GM12878 (cell line): ENCODE results near the gene ADSS1. TPM values are rescaled to one million over a fixed set of nuclear protein-coding genes. Genes with fewer than 3 reads are reported as not detected.

Source experiments
- ATAC-seq: fragments of 200-7000 bp; cut with Tn5 transposase; 3 replicates; pipeline ENCODE4 v1.9.1; 2020; ENCODE audit warnings: mild to moderate bottlenecking, moderate library complexity
- BruUV-seq: library from RNA; stranded (reverse); fragments of 400-500 nt; replicated peaks from 2 replicates; lab custom pipeline; 2021; lab: Mats Ljungman, UMichigan
- CTCF ChIA-PET: fragments of 300-600 bp; sonication (Branson Sonifier 250); formaldehyde crosslinking; extraction: SDS; loops from one replicate; lab custom pipeline; 2021; ENCODE audit warnings: inconsistent platforms; lab: Yijun Ruan, JAX
- POLR2A ChIA-PET: fragments of 350-600 bp; formaldehyde crosslinking; extraction: SDS; loops from one replicate; lab custom pipeline; 2021; ENCODE audit warnings: inconsistent platforms; lab: Charles Lee
- RAD21 ChIA-PET: fragments of 300-600 bp; sonication (Branson Sonifier 250); formaldehyde crosslinking; loops from one replicate; lab custom pipeline; 2023; ENCODE audit warnings: antibody characterized with exemption; ENCODE audit not compliant: unreplicated experiment; lab: Charles Lee
- SMC1A ChIA-PET: fragments of 300-600 bp; sonication (Branson Sonifier 250); formaldehyde crosslinking; loops from one replicate; lab custom pipeline; 2023; ENCODE audit not compliant: unreplicated experiment, uncharacterized antibody; lab: Charles Lee
- DNase-seq: peaks from one replicate; pipeline ENCODE4 v3.0.0-alpha.2; 2011; ENCODE audit warnings: low read depth, low spot score
- FAIRE-seq: peaks from 3 replicates; lab custom pipeline; 2011; peaks lifted over from hg19 to GRCh38; lab: Jason Lieb, UNC
- H2AFZ ChIP-seq: 2 replicates; pipeline ENCODE4 v1.6.0; 2011; ENCODE audit warnings: low read depth, low read length, control low read depth; ENCODE audit not compliant: control insufficient read depth
- H3K27ac ChIP-seq: 2 replicates; pipeline ENCODE4 v1.5.1; 2011; ENCODE audit warnings: control low read depth; ENCODE audit not compliant: control insufficient read depth, insufficient read depth
- H3K27me3 ChIP-seq, 2 experiments: replicated peaks in 1 of 2; 2 replicates each; pipeline versions ENCODE4 v1.6.0 to v1.6.1; 2011; ENCODE audit warnings: low read length in 1 of 2; ENCODE audit not compliant: control insufficient read depth in 2 of 2, insufficient read depth in 2 of 2
- H3K36me3 ChIP-seq, 2 experiments: 2 replicates each; pipeline ENCODE4 v1.5.1; 2011; ENCODE audit warnings: low read length in 1 of 2; ENCODE audit not compliant: control insufficient read depth in 2 of 2, insufficient read depth in 2 of 2
- H3K4me1 ChIP-seq: 2 replicates; pipeline ENCODE4 v1.6.1; 2011; ENCODE audit warnings: mild to moderate bottlenecking, low read length, moderate library complexity, mixed read lengths; ENCODE audit not compliant: control insufficient read depth, insufficient read depth
- H3K4me2 ChIP-seq: 2 replicates; pipeline ENCODE4 v1.6.0; 2011; ENCODE audit warnings: control low read depth; ENCODE audit not compliant: control insufficient read depth, insufficient read depth
- H3K4me3 ChIP-seq: fragments of 200-600 bp; sonication (generic); 2 replicates; pipeline ENCODE4 v1.5.1; 2016
- H3K79me2 ChIP-seq: 2 replicates; pipeline ENCODE4 v1.6.0; 2011; ENCODE audit warnings: low read length; ENCODE audit not compliant: control insufficient read depth, insufficient read depth
- H3K9ac ChIP-seq: 2 replicates; pipeline ENCODE4 v1.8.0; 2011; ENCODE audit warnings: low read length, control low read depth, mixed read lengths; ENCODE audit not compliant: control insufficient read depth, insufficient read depth
- H3K9me3 ChIP-seq: replicated peaks from 3 replicates; pipeline ENCODE4 v1.5.1; 2011; ENCODE audit warnings: mild to moderate bottlenecking, low read length; ENCODE audit not compliant: control insufficient read depth, insufficient read depth
- H4K20me1 ChIP-seq: 2 replicates; pipeline ENCODE4 v1.6.0; 2011; ENCODE audit not compliant: control insufficient read depth, insufficient read depth
- NKRF ChIP-seq: fragments of 450-650 bp; conservative IDR thresholded peaks from 2 replicates; pipeline ENCODE4 v1.6.1; 2017; ENCODE audit warnings: mild to moderate bottlenecking, moderate library complexity
- PAX8 ChIP-seq: fragments of 450-650 bp; IDR thresholded peaks from 2 replicates; pipeline ENCODE4 v1.6.1; 2017; ENCODE audit warnings: mild to moderate bottlenecking, moderate library complexity
- ZNF592 ChIP-seq: fragments of 450-650 bp; IDR thresholded peaks from 2 replicates; pipeline ENCODE4 v1.6.1; 2017; ENCODE audit warnings: mild to moderate bottlenecking, moderate library complexity
- WGBS: methylation state at CpG from one replicate; pipeline ENCODE4 v1.1.6; 2016; ENCODE audit warnings: low lambda C conversion rate; ENCODE audit not compliant: insufficient replicate concordance, insufficient coverage; ENCODE audit errors: missing lambda C conversion rate; 5-methylcytosine and 5-hydroxymethylcytosine counted together
- in situ Hi-C: fragments of 300-500 bp; cut with MboI; formaldehyde crosslinking; loops from 9 replicates; pipeline ENCODE4 v1.14.3; 2018; ENCODE audit warnings: mixed read lengths
- intact Hi-C: fragments of 100-400 bp; cut with micrococcal nuclease; formaldehyde crosslinking; loops from one replicate; pipeline ENCODE4 v1.14.2; 2022; ENCODE audit not compliant: unreplicated experiment
- polyA plus RNA-seq, 11 experiments: library from polyadenylated mRNA; depleted of rRNA in 4 of 11; unstranded in 6 of 11; stranded (reverse) in 5 of 11; fragments of >200 nt; fragmentation: Nextera tagmentation in 4 of 11; fragmentation: Illumina TruSeq in 1 of 11; extraction: Ambion mirVana in 4 of 11; extraction: Trizol in 1 of 11; gene quantifications; 1 replicate in 1 of 11; 2 replicates in 10 of 11; pipeline versions ENCODE4 v1.2.1 to v1.2.3, GENCODE V29; 2011 to 2016; ENCODE audit warnings: inconsistent platforms in 2 of 11, missing spikeins in 2 of 11, low read depth in 1 of 11
- total RNA-seq, 4 experiments: library from RNA; depleted of rRNA in 3 of 4; stranded (reverse); fragments of >200 nt in 3 of 4; fragmentation: Illumina TruSeq in 1 of 4; extraction: Trizol in 1 of 4; gene quantifications; 2 replicates each; pipeline versions ENCODE4 v1.2.1 to v1.2.3, GENCODE V29; 2013 to 2021

ADSS1 gene
- total and polyA plus RNA-seq, 10 of the 15 experiments (the other 5 are each of a cell fraction or from before 2014, with no cell fraction given): 0.11 to 0.45 (median 0.28) TPM; not detected in 5

GRCh38 chr14:104676130-104676693 is 47.8 kb upstream of the ADSS1 start:
- no peaks in the 10 kb centered on the region for H3K79me2 ChIP-seq
- no peak overlapping the region for H3K9ac ChIP-seq
- WGBS: 88% methylated on average over 7 of the region's 7 CpGs
- SMC1A ChIA-PET: interaction anchor here (1.6 to 5.4 kb wide), 2 partner anchors 15 to 18 kb away, joined by 3 to 60 read pairs; no protein-coding TSS in a partner anchor
- intact Hi-C loops: loop anchor here (2.0 kb wide), 1 partner anchor 15 kb away; no protein-coding TSS in a partner anchor
- H4K20me1 ChIP-seq: no peaks in the 10 kb centered on the region
- H3K27ac ChIP-seq: no peak overlapping the region
- peaks cover 29% of the 10 kb centered on the region for H3K4me1 ChIP-seq
- no peaks in the 10 kb centered on the region for H3K36me3 ChIP-seq
- in situ Hi-C loops: no loop called here
- peaks cover 4% of the 10 kb centered on the region; the same call in 1 of the 3 replicates for H3K9me3 ChIP-seq
- RAD21 ChIA-PET: interaction anchor here (2.4 kb wide), 1 partner anchor 18 kb away, joined by 29 read pairs; no protein-coding TSS in a partner anchor
- H3K4me3 ChIP-seq: no peak overlapping the region
- BruUV-seq: no TSS peak
- TF ChIP-seq PAX8: no peak
- TF ChIP-seq NKRF: no peak
- no peak for TF ChIP-seq ZNF592
- no peak for DNase-seq
- no peak overlapping the region for H3K4me2 ChIP-seq
- no peak for FAIRE-seq
- H3K27me3 ChIP-seq: no peaks in the 10 kb centered on the region; a peak in 1 of 4 replicates
- ATAC-seq: no peak
- CTCF ChIA-PET: interaction anchor here (0.6 to 8.3 kb wide), 3 partner anchors 13 to 287 kb away, joined by 3 to 72 read pairs (median 3); no protein-coding TSS in a partner anchor
- H2AFZ ChIP-seq: no peak overlapping the region
- POLR2A ChIA-PET: interaction anchor here (0.7 to 3.5 kb wide), 5 partner anchors 11 to 687 kb away, joined by 3 to 49 read pairs (median 6); partner anchors contain the start of gene SIVA1
